MM.1S (cell line): ENCODE data around the gene PHETA2.

Experiments used
- DNase-seq: peaks from one replicate; pipeline ENCODE4 v3.0.0-alpha.2; 2015
- H2AFZ ChIP-seq: fragments of 300-600 bp; sonication (generic); 2 replicates; pipeline ENCODE4 v1.6.0; 2016; ENCODE audit warnings: antibody characterized with exemption, low read length
- H3F3A ChIP-seq: fragments of 300-600 bp; sonication (generic); 2 replicates; pipeline ENCODE4 v1.6.1; 2016; ENCODE audit warnings: mild to moderate bottlenecking, antibody characterized with exemption, low read length, moderate library complexity, mixed read lengths; ENCODE audit not compliant: insufficient read depth
- H3K27ac ChIP-seq: fragments of 300-600 bp; sonication (generic); 2 replicates; pipeline ENCODE4 v1.5.1; 2016; ENCODE audit warnings: mild to moderate bottlenecking, low read length
- H3K27me3 ChIP-seq: fragments of 300-600 bp; sonication (generic); replicated peaks from 2 replicates; pipeline ENCODE4 v1.6.0; 2016; ENCODE audit warnings: low read length; ENCODE audit not compliant: insufficient read depth
- H3K36me3 ChIP-seq: fragments of 300-600 bp; sonication (generic); replicated peaks from 2 replicates; pipeline ENCODE4 v1.6.1; 2016; ENCODE audit warnings: mild to moderate bottlenecking, low read length, mixed read lengths; ENCODE audit not compliant: insufficient read depth
- H3K4me1 ChIP-seq: fragments of 300-600 bp; sonication (generic); 2 replicates; pipeline ENCODE4 v1.6.1; 2016; ENCODE audit warnings: low read length, mixed read lengths
- H3K4me2 ChIP-seq: fragments of 300-600 bp; sonication (generic); 2 replicates; pipeline ENCODE4 v1.6.0; 2016; ENCODE audit warnings: low read depth, low read length
- H3K4me3 ChIP-seq: fragments of 300-600 bp; sonication (generic); 2 replicates; pipeline ENCODE4 v1.5.1; 2016; ENCODE audit warnings: low read length, mixed read lengths
- H3K79me2 ChIP-seq: fragments of 300-600 bp; sonication (generic); 2 replicates; pipeline ENCODE4 v1.6.1; 2016; ENCODE audit warnings: mixed run types, low read length, mixed read lengths
- H3K9ac ChIP-seq: fragments of 300-600 bp; sonication (generic); 2 replicates; pipeline ENCODE4 v1.6.1; 2016; ENCODE audit warnings: low read length, mixed read lengths
- H3K9me2 ChIP-seq: fragments of 300-600 bp; sonication (generic); replicated peaks from 2 replicates; pipeline ENCODE4 v1.6.1; 2016; ENCODE audit warnings: mild to moderate bottlenecking, low read length, mixed read lengths; ENCODE audit not compliant: insufficient read depth
- H3K9me3 ChIP-seq: fragments of 300-600 bp; sonication (generic); replicated peaks from 2 replicates; pipeline ENCODE4 v1.6.1; 2016; ENCODE audit warnings: mild to moderate bottlenecking, low read length, mixed read lengths; ENCODE audit not compliant: insufficient read depth
- H4K20me1 ChIP-seq: fragments of 300-600 bp; sonication (generic); 2 replicates; pipeline ENCODE4 v1.6.1; 2016; ENCODE audit warnings: mild to moderate bottlenecking, low read length, moderate library complexity, mixed read lengths; ENCODE audit not compliant: insufficient read depth
- EZH2 ChIP-seq: fragments of 300-600 bp; sonication (generic); optimal IDR thresholded peaks from 2 replicates; pipeline ENCODE3; 2017; ENCODE audit warnings: low read depth, mild to moderate bottlenecking, antibody characterized with exemption, low read length, mixed read lengths
- EZH2phosphoT487 ChIP-seq: fragments of 300-600 bp; sonication (generic); IDR thresholded peaks from 2 replicates; pipeline ENCODE4 v1.6.1; 2018; ENCODE audit warnings: antibody characterized with exemption, low read length
- TF ChIP-seq, protein P1 (sequence below): fragments of 300-600 bp; sonication (generic); IDR thresholded peaks from 2 replicates; pipeline ENCODE4 v1.5.1; 2016; ENCODE audit warnings: antibody characterized with exemption, low read length, mixed read lengths

PHETA2 gene

DNA sequence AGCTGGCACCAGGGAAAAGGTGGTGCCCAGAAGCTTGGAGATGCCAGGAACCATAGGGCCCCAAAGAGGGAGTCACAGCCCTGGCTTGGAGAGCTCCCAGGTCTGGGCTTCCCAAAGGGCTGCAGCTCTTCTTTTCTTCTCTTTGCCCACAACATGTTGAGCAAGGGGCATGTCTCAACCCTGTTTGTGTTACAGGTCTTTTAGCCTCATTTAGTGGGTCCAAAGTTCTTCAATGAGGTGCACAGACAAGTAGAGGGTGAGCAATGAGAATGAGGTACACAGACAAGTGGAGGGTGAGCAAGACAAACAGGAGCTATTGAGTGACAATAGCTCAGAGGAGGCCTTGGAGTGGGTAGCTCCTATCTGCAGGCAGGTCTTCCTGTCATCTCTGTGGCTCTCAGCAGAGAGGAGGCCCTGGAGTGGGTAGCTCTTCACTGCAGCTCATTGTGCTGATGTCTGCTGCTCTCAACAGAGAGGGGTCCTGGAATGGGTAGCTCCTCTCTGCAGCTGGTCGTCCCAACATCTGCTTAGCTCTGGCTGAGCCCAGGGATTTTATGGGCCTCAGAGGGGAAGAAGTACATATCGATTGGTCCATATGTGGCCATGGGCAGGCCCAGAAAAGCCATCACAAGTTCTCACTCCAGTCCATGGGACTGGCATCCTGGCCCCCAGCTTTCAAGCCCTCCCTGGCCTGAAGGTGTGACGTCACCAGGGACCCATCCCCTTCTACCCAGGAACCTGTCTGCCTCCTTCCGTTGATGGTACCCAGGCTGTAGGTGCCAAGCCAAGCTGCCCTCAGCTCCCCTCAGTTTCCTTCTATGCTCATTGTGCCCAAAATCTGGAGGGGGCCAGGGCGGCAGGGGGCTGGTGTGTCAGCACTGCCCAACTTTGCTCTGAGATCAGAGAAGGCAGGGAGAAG, 40.5 kb upstream of the PHETA2 start:
- H2AFZ ChIP-seq = no peak overlapping the region
- H3K27ac ChIP-seq = no peak overlapping the region
- no peaks in the 10 kb centered on the region for H3K36me3 ChIP-seq
- no peak for DNase-seq
- H3K4me3 ChIP-seq = no peak overlapping the region
- H3K9ac ChIP-seq = no peak overlapping the region
- no peaks in the 10 kb centered on the region for H3K9me3 ChIP-seq
- no peaks in the 10 kb centered on the region for H3K27me3 ChIP-seq
- peaks cover 10% of the 10 kb centered on the region for H3F3A ChIP-seq
- TF ChIP-seq EZH2phosphoT487 (no peak), EZH2 (no peak)
- TF ChIP-seq, protein P1, sequence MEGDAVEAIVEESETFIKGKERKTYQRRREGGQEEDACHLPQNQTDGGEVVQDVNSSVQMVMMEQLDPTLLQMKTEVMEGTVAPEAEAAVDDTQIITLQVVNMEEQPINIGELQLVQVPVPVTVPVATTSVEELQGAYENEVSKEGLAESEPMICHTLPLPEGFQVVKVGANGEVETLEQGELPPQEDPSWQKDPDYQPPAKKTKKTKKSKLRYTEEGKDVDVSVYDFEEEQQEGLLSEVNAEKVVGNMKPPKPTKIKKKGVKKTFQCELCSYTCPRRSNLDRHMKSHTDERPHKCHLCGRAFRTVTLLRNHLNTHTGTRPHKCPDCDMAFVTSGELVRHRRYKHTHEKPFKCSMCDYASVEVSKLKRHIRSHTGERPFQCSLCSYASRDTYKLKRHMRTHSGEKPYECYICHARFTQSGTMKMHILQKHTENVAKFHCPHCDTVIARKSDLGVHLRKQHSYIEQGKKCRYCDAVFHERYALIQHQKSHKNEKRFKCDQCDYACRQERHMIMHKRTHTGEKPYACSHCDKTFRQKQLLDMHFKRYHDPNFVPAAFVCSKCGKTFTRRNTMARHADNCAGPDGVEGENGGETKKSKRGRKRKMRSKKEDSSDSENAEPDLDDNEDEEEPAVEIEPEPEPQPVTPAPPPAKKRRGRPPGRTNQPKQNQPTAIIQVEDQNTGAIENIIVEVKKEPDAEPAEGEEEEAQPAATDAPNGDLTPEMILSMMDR = no peak
- peaks cover 18% of the 10 kb centered on the region for H3K4me1 ChIP-seq
- no peaks in the 10 kb centered on the region for H3K9me2 ChIP-seq
- H3K79me2 ChIP-seq = no peaks in the 10 kb centered on the region
- H3K4me2 ChIP-seq = no peak overlapping the region
- no peaks in the 10 kb centered on the region for H4K20me1 ChIP-seq

DNA sequence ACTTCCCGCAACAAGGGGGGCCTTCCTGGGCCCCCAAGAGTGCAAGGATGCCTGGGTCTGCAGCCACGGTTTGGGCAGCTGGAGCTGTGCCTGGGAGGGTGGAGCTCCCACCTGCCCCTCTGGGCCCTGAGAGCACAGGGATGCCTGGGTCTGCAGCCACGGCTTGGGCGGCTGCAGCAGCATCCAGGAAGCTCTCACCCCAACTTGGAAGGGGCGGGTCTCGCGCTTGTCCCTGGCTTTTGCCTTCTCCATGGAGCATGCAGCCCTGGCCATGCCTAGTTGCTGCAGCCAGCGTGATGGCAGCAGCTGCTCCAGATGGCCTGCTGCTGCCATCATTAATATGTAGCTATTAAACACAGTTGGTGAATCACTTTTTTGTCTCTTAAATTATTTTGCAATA, 38.8 kb upstream of the PHETA2 start:
- Histone ChIP-seq H3F3A (peaks cover 10% of the 10 kb centered on the region), H3K27me3 (no peaks in the 10 kb centered on the region), H3K36me3 (no peaks in the 10 kb centered on the region), H3K9me2 (no peaks in the 10 kb centered on the region), H3K27ac (no peak overlapping the region), H3K4me1 (peaks cover 17% of the 10 kb centered on the region), H3K4me2 (no peak overlapping the region), H3K9ac (no peak overlapping the region), H4K20me1 (no peaks in the 10 kb centered on the region), H3K79me2 (no peaks in the 10 kb centered on the region), H3K4me3 (no peak overlapping the region), H2AFZ (no peak overlapping the region), H3K9me3 (no peaks in the 10 kb centered on the region)
- TF ChIP-seq EZH2phosphoT487 (no peak), EZH2 (no peak)
- TF ChIP-seq, protein P1 = no peak
- no peak for DNase-seq

DNA sequence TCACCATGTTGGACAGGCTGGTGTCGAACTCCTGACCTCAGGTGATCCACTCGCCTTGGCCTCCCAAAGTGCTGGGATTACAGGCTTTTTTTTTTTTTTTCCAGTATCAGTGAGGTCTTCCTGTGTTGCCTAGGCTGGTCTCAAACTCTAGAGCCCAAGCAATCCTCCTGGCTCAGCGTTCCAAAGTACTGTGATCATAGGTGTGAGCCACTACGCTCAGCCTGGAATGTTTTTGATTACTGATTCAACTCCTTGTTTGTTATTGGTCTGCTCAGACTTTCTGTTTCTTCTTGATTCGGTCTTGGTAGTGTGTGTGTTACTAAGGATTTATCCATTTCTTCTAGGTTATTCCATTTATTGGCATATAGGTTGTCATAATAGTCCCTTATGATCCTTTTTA, 34.8 kb upstream of the PHETA2 start:
- Histone ChIP-seq H3K4me3 (no peak overlapping the region), H3F3A (no peaks in the 10 kb centered on the region), H3K4me1 (no peaks in the 10 kb centered on the region), H3K9ac (no peak overlapping the region), H3K9me3 (no peaks in the 10 kb centered on the region), H3K27ac (no peak overlapping the region), H4K20me1 (no peaks in the 10 kb centered on the region), H3K4me2 (no peak overlapping the region), H2AFZ (no peak overlapping the region), H3K36me3 (no peaks in the 10 kb centered on the region), H3K79me2 (no peaks in the 10 kb centered on the region), H3K27me3 (no peaks in the 10 kb centered on the region), H3K9me2 (no peaks in the 10 kb centered on the region)
- TF ChIP-seq, protein P1 = no peak
- TF ChIP-seq EZH2 (no peak), EZH2phosphoT487 (no peak)
- no peak for DNase-seq
